Type B pancreatic cell (in vitro differentiated cells): ENCODE measurements around the gene PTPRB. TPM values are rescaled to one million over a fixed set of nuclear protein-coding genes. Genes with fewer than 3 reads are reported as not detected.

ENCODE experiments used
- DNase-seq: peaks from one replicate; pipeline ENCODE4 v3.0.0; 2021; ENCODE audit warnings: mixed read lengths; ENCODE audit not compliant: unreplicated experiment; ENCODE audit errors: extremely low spot score
- H3K27ac Mint-ChIP-seq: 2 replicates; pipeline ENCODE4 v1.8.0; 2021; ENCODE audit warnings: mild to moderate bottlenecking, mixed read lengths
- H3K27me3 Mint-ChIP-seq: 2 replicates; pipeline ENCODE4 v1.8.0; 2021; ENCODE audit warnings: mixed read lengths
- H3K36me3 Mint-ChIP-seq: 2 replicates; pipeline ENCODE4 v1.8.0; 2021; ENCODE audit warnings: mixed read lengths
- H3K4me1 Mint-ChIP-seq: one replicate; pipeline ENCODE4 v1.8.0; 2021; ENCODE audit warnings: mixed read lengths; ENCODE audit not compliant: unreplicated experiment
- H3K4me3 Mint-ChIP-seq: 2 replicates; pipeline ENCODE4 v1.8.0; 2021; ENCODE audit warnings: mild to moderate bottlenecking, mixed read lengths
- H3K9me3 Mint-ChIP-seq: 2 replicates; pipeline ENCODE4 v1.8.0; 2021; ENCODE audit warnings: mixed read lengths
- CTCF ChIP-seq: fragments of 200-600 bp; sonication (generic); conservative IDR thresholded peaks from 2 replicates; pipeline ENCODE4 v1.5.0; 2021; ENCODE audit warnings: antibody characterized with exemption, mild to moderate bottlenecking
- total RNA-seq: library from RNA; stranded (reverse); gene quantifications from 2 replicates; pipeline ENCODE4 v1.2.1, GENCODE V29; 2021; ENCODE audit warnings: low replicate concordance

The PTPRB gene
- total RNA-seq, 1 donor from 2014 or later = 4.2 TPM

- H3K9me3 Mint-ChIP-seq = peaks cover 8% of the 10 kb centered on the region
- no peak overlapping the region for H3K4me3 Mint-ChIP-seq
- no peaks in the 10 kb centered on the region for H3K36me3 Mint-ChIP-seq
- H3K27me3 Mint-ChIP-seq = peaks cover 2% of the 10 kb centered on the region
- H3K4me1 Mint-ChIP-seq = no peaks in the 10 kb centered on the region
- no peak overlapping the region for H3K27ac Mint-ChIP-seq
- DNase-seq = no peak
- TF ChIP-seq CTCF = no peak
Measured at GRCh38 chr12:70466753-70467152, 170.5 kb downstream of the PTPRB start.
